PC-9 (cell line): ENCODE results near the gene NANOS3. TPM values are rescaled to one million over a fixed set of nuclear protein-coding genes. Genes with fewer than 3 reads are reported as not detected.

Experiments
- BruUV-seq: library from RNA; stranded (reverse); fragments of 400-500 nt; replicated peaks from 2 replicates; lab custom pipeline; 2021; lab: Mats Ljungman, UMichigan
- CTCF ChIA-PET: fragments of 300-600 bp; sonication (Branson Sonifier 250); formaldehyde crosslinking; loops from one replicate; lab custom pipeline; 2022; ENCODE audit warnings: antibody characterized with exemption; lab: Charles Lee
- POLR2A ChIA-PET: fragments of 300-600 bp; sonication (Branson Sonifier 250); formaldehyde crosslinking; loops from one replicate; lab custom pipeline; 2022; ENCODE audit warnings: antibody characterized with exemption; ENCODE audit not compliant: unreplicated experiment; lab: Charles Lee
- DNase-seq, 2 experiments: peaks; one replicate each; pipeline versions ENCODE4 v3.0.0 to v3.0.0-alpha.2; 2015 to 2022; ENCODE audit warnings: mixed read lengths in 1 of 2
- H2AFZ ChIP-seq: fragments of 200-600 bp; sonication (generic); 2 replicates; pipeline ENCODE4 v1.8.1; 2017; ENCODE audit warnings: antibody characterized with exemption
- H3F3A ChIP-seq: fragments of 200-600 bp; sonication (generic); 2 replicates; pipeline ENCODE4 v1.8.1; 2017; ENCODE audit warnings: antibody characterized with exemption, mild to moderate bottlenecking, low read depth; ENCODE audit not compliant: insufficient read depth
- H3K27ac ChIP-seq: fragments of 200-600 bp; sonication (generic); 2 replicates; pipeline ENCODE4 v1.6.1; 2016; ENCODE audit warnings: mixed run types
- H3K27me3 ChIP-seq: fragments of 200-600 bp; sonication (generic); 2 replicates; pipeline ENCODE4 v1.6.1; 2016; ENCODE audit warnings: low read depth, mixed run types; ENCODE audit not compliant: insufficient read depth
- H3K36me3 ChIP-seq: fragments of 200-600 bp; sonication (generic); 2 replicates; pipeline ENCODE4 v1.6.1; 2016; ENCODE audit warnings: low read depth, mixed run types
- H3K4me1 ChIP-seq: fragments of 200-600 bp; sonication (generic); replicated peaks from 2 replicates; pipeline ENCODE4 v1.6.1; 2016; ENCODE audit warnings: mixed run types; ENCODE audit not compliant: insufficient read depth
- H3K4me2 ChIP-seq: fragments of 200-600 bp; sonication (generic); 2 replicates; pipeline ENCODE4 v1.6.1; 2017; ENCODE audit warnings: mixed run types
- H3K4me3 ChIP-seq: fragments of 200-600 bp; sonication (generic); 2 replicates; pipeline ENCODE4 v1.6.1; 2016; ENCODE audit warnings: mixed run types
- H3K79me2 ChIP-seq: fragments of 200-600 bp; sonication (generic); 2 replicates; pipeline ENCODE4 v1.6.1; 2017; ENCODE audit warnings: low read depth, mixed run types
- H3K9me2 ChIP-seq: fragments of 200-600 bp; sonication (generic); 2 replicates; pipeline ENCODE4 v1.8.1; 2017; ENCODE audit warnings: mild to moderate bottlenecking; ENCODE audit not compliant: insufficient read depth
- H3K9me3 ChIP-seq: fragments of 200-600 bp; sonication (generic); 2 replicates; pipeline ENCODE4 v1.8.1; 2016; ENCODE audit warnings: low read depth; ENCODE audit not compliant: insufficient read depth
- H4K20me1 ChIP-seq: fragments of 200-600 bp; sonication (generic); 2 replicates; pipeline ENCODE4 v1.8.1; 2017; ENCODE audit not compliant: insufficient read depth
- EZH2 ChIP-seq: fragments of 200-600 bp; sonication (generic); IDR thresholded peaks from 2 replicates; pipeline ENCODE4 v1.8.0; 2017; ENCODE audit warnings: antibody characterized with exemption, low read depth
- intact Hi-C: fragments of 100-400 bp; cut with micrococcal nuclease; formaldehyde crosslinking; loops from one replicate; pipeline ENCODE4 v1.10.0; 2022; ENCODE audit not compliant: unreplicated experiment
- total RNA-seq: library from RNA; stranded (reverse); gene quantifications from 2 replicates; pipeline ENCODE4 v1.2.3, GENCODE V29; 2021
- TF ChIP-seq, protein P1 (sequence below): fragments of 200-600 bp; sonication (generic); conservative IDR thresholded peaks from 2 replicates; pipeline ENCODE4 v1.6.1; 2017; ENCODE audit warnings: mixed run types, antibody characterized with exemption, mild to moderate bottlenecking, moderate library complexity

The NANOS3 gene
- total RNA-seq, 1 experiment from 2014 or later = 2.1 TPM

DNA sequence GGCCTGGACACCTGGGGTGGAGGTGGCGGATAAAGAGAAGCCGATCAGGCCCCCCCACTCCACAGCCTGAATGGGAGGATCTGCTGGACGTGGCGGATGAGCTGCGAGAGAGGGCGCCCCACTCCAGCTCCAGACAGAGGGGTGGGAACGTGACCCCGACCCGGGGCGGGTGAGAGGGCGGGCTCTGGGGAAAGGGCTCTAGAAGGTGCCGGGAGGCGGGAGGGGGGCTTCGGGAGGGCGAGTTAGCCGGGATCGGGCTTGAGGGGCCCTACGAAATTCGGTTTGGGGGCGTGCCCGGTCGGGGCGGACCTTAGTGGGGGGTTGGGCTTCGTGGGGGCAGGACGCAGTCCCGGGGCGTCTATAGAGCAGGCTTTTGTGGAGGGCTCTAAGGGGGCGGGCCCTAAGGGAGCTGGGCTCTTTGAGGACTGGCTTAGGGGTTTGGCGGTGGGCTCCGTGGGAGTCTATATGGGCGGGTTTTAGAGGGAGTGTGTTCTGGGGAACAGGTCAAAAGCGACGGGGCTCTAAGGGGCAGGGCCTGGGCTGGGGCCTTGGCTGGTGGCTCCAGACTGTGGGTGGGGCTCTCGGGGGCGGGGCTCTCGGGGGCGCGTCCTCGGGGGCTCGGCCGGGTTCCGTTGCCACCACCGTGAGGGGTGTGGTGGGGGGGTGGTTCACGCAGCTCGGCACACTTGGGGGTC lies 4.1 kb upstream of the NANOS3 start:
- H3F3A ChIP-seq = peaks cover 43% of the 10 kb centered on the region; the same call in 1 of the 2 replicates

DNA sequence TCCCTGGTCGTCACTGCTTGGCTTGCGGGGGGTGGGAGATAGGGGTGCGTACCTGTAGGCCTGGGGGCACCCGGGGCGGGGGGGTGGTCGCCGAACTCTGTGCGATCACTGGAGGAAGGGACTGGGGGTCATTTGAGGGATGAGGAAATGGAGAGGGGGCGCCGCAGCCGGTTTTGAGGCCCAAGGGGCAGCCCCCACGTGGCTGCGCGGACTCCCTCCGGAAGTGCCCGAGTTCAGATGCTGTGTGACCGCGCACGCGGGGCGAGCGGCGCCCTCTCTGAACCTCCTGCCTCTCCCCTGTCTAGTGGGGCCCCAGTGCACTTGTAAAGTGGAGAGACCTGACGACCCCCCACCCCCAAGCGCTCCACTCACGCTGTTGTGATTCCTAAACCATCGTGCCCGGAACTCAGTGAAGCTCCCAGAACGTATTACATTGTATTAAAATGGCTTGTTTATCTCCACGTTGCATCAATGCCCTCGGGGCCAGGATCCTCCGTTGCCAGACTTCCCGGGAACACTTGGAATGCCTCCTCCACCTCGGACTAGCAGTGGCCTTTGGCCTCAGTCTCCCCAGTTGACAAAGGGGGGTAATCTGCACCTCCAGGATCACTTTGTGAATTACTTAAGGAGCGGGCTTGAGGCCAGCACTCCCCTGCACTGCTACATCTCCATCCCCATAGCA lies 3.0 kb upstream of the NANOS3 start:
- no peak overlapping the region for H3K27ac ChIP-seq
- H3K27me3 ChIP-seq = no peaks in the 10 kb centered on the region
- intact Hi-C loops = no loop called here
- H3K4me1 ChIP-seq = peaks cover 9% of the 10 kb centered on the region; the same call in 1 of the 2 replicates
- H3K36me3 ChIP-seq = no peaks in the 10 kb centered on the region
- H3K4me2 ChIP-seq = 0 out of 2 replicates have a peak overlapping the region, but pooled peaks have one; percentile 21
- H3K9me3 ChIP-seq = no peaks in the 10 kb centered on the region
- TF ChIP-seq EZH2 = no peak
- TF ChIP-seq, protein P1, sequence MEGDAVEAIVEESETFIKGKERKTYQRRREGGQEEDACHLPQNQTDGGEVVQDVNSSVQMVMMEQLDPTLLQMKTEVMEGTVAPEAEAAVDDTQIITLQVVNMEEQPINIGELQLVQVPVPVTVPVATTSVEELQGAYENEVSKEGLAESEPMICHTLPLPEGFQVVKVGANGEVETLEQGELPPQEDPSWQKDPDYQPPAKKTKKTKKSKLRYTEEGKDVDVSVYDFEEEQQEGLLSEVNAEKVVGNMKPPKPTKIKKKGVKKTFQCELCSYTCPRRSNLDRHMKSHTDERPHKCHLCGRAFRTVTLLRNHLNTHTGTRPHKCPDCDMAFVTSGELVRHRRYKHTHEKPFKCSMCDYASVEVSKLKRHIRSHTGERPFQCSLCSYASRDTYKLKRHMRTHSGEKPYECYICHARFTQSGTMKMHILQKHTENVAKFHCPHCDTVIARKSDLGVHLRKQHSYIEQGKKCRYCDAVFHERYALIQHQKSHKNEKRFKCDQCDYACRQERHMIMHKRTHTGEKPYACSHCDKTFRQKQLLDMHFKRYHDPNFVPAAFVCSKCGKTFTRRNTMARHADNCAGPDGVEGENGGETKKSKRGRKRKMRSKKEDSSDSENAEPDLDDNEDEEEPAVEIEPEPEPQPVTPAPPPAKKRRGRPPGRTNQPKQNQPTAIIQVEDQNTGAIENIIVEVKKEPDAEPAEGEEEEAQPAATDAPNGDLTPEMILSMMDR = no peak
- peaks cover 32% of the 10 kb centered on the region; the same call in 1 of the 2 replicates for H3F3A ChIP-seq
- no peaks in the 10 kb centered on the region for H3K79me2 ChIP-seq
- H3K4me3 ChIP-seq = no peak overlapping the region
- CTCF ChIA-PET = no interaction called here
- DNase-seq = peak in 1 of 2 experiments; percentile 18
- no peak overlapping the region for H2AFZ ChIP-seq
- no TSS peak for BruUV-seq
- POLR2A ChIA-PET = no interaction called here
- no peaks in the 10 kb centered on the region for H3K9me2 ChIP-seq
- H4K20me1 ChIP-seq = no peaks in the 10 kb centered on the region

More for the DNA sequence above, 4.1 kb upstream of the NANOS3 start:
- Histone ChIP-seq H3K4me1 (peaks cover 9% of the 10 kb centered on the region; the same call in 1 of the 2 replicates), H2AFZ (peak overlapping the region; percentile 89), H4K20me1 (no peaks in the 10 kb centered on the region), H3K79me2 (no peaks in the 10 kb centered on the region), H3K9me2 (no peaks in the 10 kb centered on the region), H3K4me2 (peak overlapping the region; percentile 81), H3K9me3 (no peaks in the 10 kb centered on the region), H3K27me3 (no peaks in the 10 kb centered on the region), H3K27ac (no peak overlapping the region), H3K36me3 (no peaks in the 10 kb centered on the region), H3K4me3 (peak overlapping the region; percentile 65)
- ChIA-PET POLR2A (interaction anchor here (0.6 to 0.9 kb wide), 4 partner anchors 25 to 264 kb away, joined by 3 to 4 read pairs (median 4); partner anchors contain the start of gene ASF1B), CTCF (interaction anchor here (0.5 to 1.0 kb wide), 9 partner anchors 14 to 422 kb away, joined by 3 to 23 read pairs (median 7); partner anchors contain the start of gene MRI1)
- TSS peak; percentile 57 for BruUV-seq
- peak; percentile 59 to 61 for DNase-seq
- no peak for TF ChIP-seq EZH2
- TF ChIP-seq, protein P1 = peak; percentile 69; the same call in 1 of the 2 replicates
- intact Hi-C loops = no loop called here

DNA sequence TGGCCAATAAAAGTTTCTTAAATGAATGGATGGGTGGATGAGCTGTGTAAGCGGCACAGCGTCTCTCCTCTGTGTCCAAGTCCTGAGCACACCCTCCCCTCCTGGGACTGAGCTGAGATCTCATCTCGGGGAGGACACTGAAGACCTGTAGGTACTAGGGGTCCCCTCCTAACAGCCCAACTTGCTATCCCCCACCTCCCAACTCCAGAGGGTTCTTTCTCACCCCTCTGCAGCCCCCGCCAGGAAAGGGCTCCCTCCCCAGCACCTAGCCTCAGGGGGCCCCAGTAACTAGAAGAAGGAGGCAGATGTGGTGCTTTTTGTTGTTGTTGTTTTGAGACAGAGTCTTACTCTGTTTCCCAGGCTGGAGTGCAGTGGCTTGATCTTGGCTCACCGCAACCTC lies 1.1 kb upstream of the NANOS3 start:
- Histone ChIP-seq H3K27ac (no peak overlapping the region), H3K36me3 (no peaks in the 10 kb centered on the region), H3K27me3 (no peaks in the 10 kb centered on the region), H3K4me3 (no peak overlapping the region), H4K20me1 (no peaks in the 10 kb centered on the region), H3K4me1 (peaks cover 15% of the 10 kb centered on the region), H3K4me2 (no peak overlapping the region), H2AFZ (no peak overlapping the region), H3K9me2 (no peaks in the 10 kb centered on the region), H3K9me3 (no peaks in the 10 kb centered on the region), H3K79me2 (no peaks in the 10 kb centered on the region), H3F3A (peaks cover 32% of the 10 kb centered on the region; the same call in 1 of the 2 replicates)
- CTCF ChIA-PET = interaction anchor here (0.5 kb wide), 1 partner anchor 596 kb away, joined by 13 read pairs; no protein-coding TSS in a partner anchor
- DNase-seq = peak in 1 of 2 experiments; percentile 19
- POLR2A ChIA-PET = no interaction called here
- BruUV-seq = no TSS peak
- TF ChIP-seq, protein P1 = no peak
- TF ChIP-seq EZH2 = no peak
- intact Hi-C loops = no loop called here
